H7 (cell line): Measurements from ENCODE around the gene C19orf25. TPM values are rescaled to one million over a fixed set of nuclear protein-coding genes. Genes with fewer than 3 reads are reported as not detected.

Experiments used
- DNase-seq: peaks from one replicate; pipeline ENCODE4 v3.0.0; 2012
- H3K27me3 ChIP-seq: 2 replicates; pipeline ENCODE4 v1.6.0; 2011; ENCODE audit warnings: mild to moderate bottlenecking, low read length; ENCODE audit not compliant: control insufficient read depth, insufficient read depth
- H3K36me3 ChIP-seq: replicated peaks from 2 replicates; pipeline ENCODE4 v1.5.1; 2011; ENCODE audit warnings: low read length; ENCODE audit not compliant: control insufficient read depth, insufficient read depth
- H3K4me3 ChIP-seq: 2 replicates; pipeline ENCODE4 v1.5.1; 2011; ENCODE audit warnings: low read depth, mild to moderate bottlenecking, control low read depth, low read length, moderate library complexity; ENCODE audit not compliant: insufficient read depth
- total RNA-seq: library from RNA; depleted of rRNA; stranded (reverse); fragments of >200 nt; shearing (Covaris generic); gene quantifications from 2 replicates; pipeline ENCODE4 v1.2.3, GENCODE V29; 2014

Gene C19orf25
- total RNA-seq, 1 experiment from 2014 or later: 75.3 TPM

DNA sequence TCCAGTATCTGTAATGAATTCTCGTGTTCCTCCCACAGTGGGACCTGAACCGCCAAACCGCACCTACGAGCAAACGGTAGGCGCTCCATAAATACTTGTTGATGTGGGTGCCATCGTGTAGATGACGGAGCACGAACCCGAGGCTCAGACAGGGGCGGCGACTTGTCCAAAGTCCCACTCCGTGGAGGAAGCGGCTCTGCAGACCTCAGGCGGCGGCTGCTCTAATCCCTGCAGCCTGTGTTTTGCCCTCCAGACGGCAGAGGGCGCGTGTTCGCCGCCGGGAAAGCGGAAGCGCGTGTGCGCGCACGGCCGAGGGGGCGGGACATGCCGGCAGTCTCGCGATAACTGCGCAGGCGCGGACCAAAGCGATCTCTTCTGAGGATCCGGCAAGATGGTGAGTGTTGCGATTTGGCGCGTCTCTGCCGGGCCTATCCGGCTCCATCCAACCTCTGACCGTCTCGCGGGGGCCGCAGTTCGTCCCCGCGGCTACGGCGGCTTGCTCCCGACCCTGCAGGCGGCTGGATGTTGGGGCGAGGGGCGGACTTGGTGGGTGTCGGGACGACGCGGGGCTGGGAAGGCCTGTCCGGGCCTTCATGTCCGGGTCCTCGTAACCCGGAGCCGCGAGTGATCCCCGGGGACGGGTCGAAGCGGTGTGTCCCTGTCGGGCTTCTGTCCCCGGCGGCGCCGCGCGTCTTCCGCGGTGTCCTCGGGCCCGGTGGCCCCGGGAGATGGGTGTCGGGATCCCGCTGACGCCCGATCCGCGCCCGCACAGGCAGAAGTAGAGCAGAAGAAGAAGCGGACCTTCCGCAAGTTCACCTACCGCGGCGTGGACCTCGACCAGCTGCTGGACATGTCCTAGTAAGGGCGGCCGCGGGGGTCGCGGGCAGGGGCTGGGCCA, 40.7 kb downstream of the C19orf25 start, which contains the start of gene RPS15:
RPS15 (plus strand) TSS at position 362 of the 898 bp plus-strand sequence; CDS start at position 392, 30 bp downstream.
- peaks cover 21% of the 10 kb centered on the region for H3K36me3 ChIP-seq
- no peaks in the 10 kb centered on the region; the same call in 1 of the 2 replicates for H3K27me3 ChIP-seq
- DNase-seq: peak; percentile 98
- H3K4me3 ChIP-seq: peak within 1 kb of the TSS; percentile 99

DNA sequence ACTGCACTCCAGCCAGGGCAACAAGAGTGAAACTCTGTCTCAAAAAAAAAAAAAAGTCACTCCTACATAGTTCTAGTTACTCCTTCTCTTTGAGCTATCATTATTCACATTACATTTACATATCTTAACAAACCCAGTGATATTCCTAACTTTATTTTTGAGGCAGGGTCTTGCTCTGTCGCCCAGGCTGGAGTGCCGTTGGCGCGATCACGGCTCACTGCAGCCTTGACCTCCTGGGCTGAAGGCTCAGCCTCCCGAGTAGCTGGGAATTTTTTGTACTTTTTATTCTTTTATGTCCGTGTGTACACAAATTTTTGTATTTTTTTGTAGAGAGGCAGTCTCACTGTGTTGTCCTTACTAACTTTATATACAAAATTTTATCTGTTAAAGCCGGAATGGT, 41.4 kb downstream of the C19orf25 start:
- Histone ChIP-seq H3K36me3 (peaks cover 28% of the 10 kb centered on the region), H3K4me3 (no peak overlapping the region), H3K27me3 (no peaks in the 10 kb centered on the region; the same call in 1 of the 2 replicates)
- no peak for DNase-seq

DNA sequence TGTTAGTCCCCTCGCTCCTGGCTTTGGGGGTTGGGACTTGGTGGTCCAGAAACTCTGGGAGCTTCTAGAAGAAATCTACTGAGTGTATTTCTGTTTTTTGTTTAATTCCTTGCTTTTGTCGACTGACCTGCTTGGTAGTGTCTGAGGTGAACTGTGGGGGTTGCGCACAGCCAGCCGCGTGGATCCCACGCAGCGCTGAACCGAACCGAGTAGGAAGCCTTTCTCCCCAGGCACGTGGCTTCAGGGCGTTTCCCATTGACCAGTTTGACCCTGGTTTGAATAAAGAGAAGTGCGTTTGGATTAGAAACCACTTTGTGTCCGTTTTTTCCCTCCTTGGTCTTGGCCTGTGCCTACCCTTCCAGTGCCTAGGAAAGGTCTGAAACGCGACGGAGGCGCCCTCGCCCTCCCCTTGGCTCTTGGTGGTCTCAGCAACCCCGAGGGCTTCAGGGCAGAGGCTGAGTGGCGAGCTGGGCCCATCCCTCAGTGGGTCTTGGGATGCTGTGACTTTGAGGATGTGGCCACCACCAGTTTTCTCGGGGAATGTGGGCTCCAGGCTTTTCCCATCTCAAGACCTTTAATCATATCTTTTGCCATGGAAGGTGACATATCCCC, 43.5 kb downstream of the C19orf25 start:
- H3K4me3 ChIP-seq: no peak overlapping the region
- no peaks in the 10 kb centered on the region; the same call in 1 of the 2 replicates for H3K27me3 ChIP-seq
- peaks cover 29% of the 10 kb centered on the region for H3K36me3 ChIP-seq
- DNase-seq: no peak

DNA sequence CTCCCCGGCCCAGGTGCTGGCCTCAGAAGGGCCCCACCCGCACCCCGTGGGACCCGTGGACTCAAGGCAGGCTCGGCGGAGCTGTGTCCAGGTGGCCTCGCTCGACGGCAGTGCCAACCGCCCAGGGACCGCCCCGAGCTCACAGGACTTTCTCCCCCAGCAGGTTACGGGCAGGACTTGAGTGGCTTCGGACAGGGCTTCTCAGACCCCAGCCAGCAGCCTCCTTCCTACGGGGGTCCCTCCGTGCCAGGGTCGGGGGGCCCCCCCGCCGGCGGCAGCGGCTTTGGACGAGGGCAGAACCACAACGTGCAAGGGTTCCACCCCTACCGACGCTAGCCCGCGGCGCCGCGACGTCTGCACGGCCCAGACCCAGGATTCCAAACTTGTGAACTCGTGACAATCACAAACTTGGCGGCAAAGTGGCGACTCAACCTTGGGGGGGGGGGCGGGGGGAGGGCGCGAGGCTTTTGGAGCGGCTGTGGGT, 44.4 kb downstream of the C19orf25 start:
- no peak overlapping the region for H3K4me3 ChIP-seq
- H3K27me3 ChIP-seq: no peaks in the 10 kb centered on the region; the same call in 1 of the 2 replicates
- DNase-seq: peak; percentile 62
- H3K36me3 ChIP-seq: peaks cover 23% of the 10 kb centered on the region

DNA sequence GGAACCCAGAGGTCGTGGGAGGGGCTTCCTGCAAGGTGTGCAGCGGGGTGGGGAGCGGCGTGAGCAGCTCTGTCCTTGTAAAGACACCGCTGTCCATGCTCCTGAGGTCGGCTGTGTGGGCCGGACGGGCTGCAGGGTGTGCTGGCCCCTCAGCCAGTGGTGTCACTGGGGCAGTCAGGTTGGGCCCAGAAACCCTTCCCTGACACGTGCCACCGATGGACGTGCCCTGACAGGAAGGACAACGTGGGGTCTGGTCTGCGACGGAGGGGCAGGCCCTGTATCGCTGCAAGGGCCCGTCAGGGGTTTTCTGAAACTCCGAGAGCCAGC, 45.0 kb downstream of the C19orf25 start:
- DNase-seq: no peak
- H3K4me3 ChIP-seq: no peak overlapping the region
- no peaks in the 10 kb centered on the region; the same call in 1 of the 2 replicates for H3K27me3 ChIP-seq
- peaks cover 26% of the 10 kb centered on the region for H3K36me3 ChIP-seq

DNA sequence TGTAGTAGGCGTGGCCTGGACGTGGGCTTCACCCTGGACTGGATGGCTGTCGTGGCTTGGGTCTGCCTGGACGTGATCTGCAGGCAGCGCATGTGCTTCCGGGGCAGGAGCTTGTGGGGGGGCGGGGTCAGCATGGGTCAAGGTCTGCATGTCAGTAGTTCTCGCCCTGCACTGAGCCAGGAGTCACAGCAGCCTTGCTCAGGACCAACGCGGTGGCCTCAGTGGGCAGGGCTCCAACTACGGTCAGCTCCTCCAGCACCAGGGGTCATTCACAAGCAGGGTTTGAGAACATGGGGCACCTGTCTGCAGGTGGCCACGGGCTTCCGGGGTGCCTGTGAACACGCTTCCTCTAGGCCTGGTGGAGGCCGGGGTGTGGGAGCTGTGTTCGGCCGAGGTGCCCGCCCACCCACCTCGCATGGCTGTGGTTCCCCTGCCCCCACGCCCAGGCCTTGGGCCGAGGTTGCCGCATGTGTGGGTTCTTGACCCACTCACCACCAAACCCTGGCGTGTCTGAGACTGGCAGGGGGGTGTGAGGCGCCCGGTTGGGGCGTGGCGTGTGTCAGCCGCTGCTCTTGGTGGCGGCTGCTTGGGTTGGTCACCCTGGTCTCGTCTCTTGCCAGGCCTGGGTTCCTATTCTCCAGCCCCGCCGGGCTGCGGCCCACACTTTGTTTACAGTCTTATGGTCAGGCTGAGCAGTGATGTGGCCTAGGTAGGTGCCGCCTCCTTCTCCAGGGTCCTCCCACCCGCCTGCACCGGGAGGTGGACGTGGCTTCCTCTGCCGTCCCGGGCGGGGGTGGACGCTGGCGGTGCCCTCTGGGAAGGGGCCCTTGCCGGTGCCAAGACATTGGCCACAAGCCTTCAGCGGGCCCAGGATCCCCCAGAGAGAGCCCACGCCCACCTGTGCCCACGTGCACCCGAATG, 45.6 kb downstream of the C19orf25 start:
- Histone ChIP-seq H3K36me3 (peaks cover 26% of the 10 kb centered on the region), H3K4me3 (no peak overlapping the region), H3K27me3 (no peaks in the 10 kb centered on the region; the same call in 1 of the 2 replicates)
- DNase-seq: peak; percentile 63

DNA sequence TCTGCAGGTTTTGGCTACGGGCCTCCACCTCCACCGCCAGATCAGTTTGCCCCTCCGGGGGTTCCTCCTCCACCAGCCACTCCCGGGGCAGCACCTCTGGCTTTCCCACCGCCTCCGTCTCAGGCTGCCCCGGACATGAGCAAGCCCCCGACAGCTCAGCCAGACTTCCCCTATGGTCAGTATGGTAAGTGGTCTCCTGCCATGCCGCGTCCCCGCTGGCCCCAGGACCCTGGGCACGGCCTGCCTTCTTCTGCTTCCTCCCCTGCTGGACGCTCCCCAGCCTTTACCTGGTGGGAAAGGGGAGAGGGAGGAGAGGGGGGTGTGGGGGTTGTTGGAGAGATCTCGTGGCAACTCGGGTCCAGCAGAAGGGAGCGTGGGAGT, 46.5 kb downstream of the C19orf25 start:
- Histone ChIP-seq H3K4me3 (no peak overlapping the region), H3K36me3 (peaks cover 26% of the 10 kb centered on the region), H3K27me3 (no peaks in the 10 kb centered on the region)
- peak; percentile 60 for DNase-seq

DNA sequence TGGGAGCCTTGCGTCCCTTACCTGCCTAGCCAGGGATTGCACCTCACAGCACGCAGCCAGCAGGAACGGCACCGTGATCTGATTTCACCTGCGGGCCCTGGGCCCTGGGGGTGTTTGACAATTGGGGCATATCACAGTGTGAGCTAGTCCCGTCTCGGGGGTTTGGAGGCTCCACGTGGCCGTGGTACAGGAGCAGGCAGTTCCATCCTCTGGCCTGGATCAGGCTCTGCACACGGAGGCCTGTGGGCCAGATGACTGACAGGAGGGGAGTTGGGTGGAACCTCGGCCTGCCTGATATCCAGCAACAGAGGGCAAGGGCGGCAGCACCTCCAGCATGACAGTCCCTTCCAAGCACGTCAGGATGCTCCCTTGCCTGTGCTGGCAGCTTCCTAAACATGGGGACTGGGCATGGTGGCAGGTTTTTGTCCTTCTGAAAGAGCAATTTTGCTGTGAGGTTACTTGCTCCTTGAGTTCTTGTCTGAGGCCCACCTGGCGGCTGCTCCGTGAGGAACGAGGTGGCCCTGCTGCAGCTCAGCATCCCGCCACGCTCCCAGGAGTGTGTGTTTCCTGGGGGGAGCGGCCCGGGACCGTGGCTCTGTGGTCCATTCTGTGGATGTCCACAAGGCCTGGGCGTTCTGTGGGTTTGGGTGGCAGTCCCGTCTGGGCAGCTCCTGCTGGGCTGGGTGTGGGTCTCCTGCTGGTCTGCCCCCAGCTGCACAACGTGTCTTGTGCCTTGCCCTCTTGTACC, 47.1 kb downstream of the C19orf25 start:
- no peaks in the 10 kb centered on the region for H3K27me3 ChIP-seq
- peaks cover 27% of the 10 kb centered on the region for H3K36me3 ChIP-seq

DNA sequence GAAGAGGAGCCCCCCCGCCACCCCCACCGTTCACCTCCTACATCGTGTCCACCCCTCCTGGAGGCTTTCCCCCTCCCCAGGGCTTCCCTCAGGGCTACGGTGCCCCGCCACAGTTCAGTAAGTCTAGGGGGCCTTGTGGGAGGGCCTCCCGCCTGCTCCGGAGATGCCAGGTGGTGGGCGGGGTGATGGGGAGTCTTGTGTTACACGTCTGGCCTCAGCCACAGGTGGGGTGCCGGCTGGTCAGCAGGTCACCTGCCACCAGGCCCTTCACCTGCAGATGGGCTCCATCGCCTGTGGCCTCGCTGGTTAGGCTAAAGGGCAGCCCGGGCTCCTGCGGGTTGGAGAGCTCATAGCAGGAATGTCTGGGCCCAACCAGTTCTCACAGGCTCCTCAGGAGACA, 48.8 kb downstream of the C19orf25 start:
- no peak overlapping the region for H3K4me3 ChIP-seq
- H3K36me3 ChIP-seq: peaks cover 31% of the 10 kb centered on the region
- H3K27me3 ChIP-seq: no peaks in the 10 kb centered on the region
- peak; percentile 67 for DNase-seq

More for the DNA sequence above, 47.1 kb downstream of the C19orf25 start:
- DNase-seq: no peak
- no peak overlapping the region for H3K4me3 ChIP-seq

DNA sequence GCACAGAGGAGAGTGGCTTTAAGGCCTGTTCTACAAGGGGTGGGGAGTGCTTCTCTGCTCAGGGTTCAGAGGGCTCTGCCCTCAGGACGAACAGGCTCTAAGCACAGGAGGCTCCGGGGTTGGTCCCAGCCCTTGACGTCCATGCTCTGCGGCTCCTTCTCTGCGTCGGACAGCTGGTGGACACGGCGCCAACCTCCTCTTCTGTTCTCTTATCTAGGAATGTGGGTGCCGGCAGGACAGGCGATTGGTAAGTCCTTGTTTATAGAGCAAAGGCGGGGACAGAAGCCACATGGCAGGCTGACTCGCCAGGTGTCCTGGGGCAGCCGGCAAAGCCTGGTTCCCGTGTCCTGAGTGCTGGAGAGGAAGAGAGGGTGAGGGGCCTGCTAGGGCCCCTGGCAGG, 49.3 kb downstream of the C19orf25 start:
- DNase-seq: no peak
- Histone ChIP-seq H3K36me3 (peaks cover 36% of the 10 kb centered on the region), H3K27me3 (no peaks in the 10 kb centered on the region), H3K4me3 (no peak overlapping the region)

DNA sequence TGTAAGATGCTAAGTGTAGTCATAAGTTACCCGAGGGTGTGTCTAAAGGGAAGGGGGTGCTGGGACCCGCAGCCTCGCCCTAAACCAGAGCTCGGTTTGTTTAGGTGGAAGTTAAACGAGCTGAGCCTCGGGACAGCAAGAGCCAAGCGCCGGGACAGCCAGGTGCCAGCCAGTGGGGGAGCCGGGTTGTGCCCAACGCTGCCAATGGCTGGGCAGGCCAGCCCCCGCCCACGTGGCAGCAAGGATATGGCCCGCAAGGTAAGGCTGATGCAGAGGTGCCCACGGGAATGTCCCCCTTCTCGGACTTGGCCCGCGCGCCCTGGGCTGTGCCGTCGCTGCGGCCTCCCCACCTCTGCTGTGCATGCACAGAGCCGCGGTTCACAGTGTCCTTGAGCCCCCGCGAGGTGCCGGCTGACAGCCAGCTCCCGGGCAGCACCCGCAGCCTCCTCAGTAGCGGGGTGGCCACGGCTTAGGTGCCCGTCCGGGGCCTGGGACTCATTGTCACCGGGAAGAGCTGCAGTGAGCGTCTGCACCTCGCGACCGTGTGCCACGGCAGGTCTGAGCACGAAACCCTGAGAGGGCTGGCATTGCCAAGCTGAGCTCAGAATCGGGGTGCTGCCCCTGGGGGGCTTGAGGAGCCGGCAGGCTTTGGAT, 50.1 kb downstream of the C19orf25 start:
- H3K4me3 ChIP-seq: no peak overlapping the region
- H3K27me3 ChIP-seq: no peaks in the 10 kb centered on the region
- H3K36me3 ChIP-seq: peaks cover 34% of the 10 kb centered on the region
- no peak for DNase-seq

DNA sequence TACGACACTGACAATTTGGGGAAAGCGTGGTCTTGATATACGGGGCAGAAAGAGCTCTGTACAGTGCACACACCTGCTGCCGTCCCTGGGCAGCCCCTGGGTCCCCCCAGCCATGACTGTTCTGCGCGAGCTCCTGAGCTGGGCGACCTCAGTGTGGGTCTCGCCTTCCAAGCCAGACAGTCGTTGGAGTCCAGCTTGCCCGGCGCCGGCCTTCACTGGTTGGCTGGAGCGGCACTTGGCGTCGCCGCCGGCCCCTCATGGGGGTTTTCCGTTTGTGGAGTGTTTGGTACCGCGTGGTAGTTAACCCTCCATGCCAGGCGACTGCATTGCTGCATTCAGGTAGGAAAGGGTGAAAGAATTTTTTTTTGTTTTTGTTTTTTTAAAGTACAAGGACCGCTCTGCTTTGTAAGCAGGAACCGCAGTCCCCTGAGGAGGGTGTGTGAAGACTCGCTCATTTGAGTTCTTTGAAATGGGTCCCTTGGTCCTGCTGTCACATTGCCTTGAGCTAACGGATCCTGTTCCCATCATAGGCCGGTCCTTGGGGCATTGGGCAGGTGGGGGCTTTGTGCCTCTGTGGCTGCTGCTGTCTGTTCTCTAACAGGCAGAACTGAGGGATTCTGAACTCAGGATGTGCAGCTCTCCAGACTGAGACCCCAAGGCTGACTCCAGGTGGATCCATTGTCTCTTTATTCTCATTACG, 51.6 kb downstream of the C19orf25 start:
- no peak overlapping the region for H3K4me3 ChIP-seq

DNA sequence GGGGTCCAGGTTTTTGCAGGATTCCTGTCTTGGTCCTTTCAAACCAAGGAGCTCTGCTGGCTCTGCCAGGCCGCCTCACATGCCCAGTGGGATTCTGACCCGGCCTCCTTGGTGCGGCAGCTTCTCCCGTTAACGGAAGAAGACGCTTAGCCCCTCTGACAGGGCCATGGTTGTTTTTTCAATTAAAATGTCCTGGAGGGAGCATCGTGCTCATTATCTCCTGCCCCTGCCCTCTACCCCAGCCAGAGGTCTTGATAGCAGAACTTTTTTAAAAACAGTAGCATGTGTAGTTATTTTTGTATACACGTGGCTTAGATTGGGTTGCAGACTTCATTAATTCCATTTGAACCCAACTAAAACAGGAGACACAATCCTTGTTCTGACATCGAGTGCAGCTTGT, 52.3 kb downstream of the C19orf25 start:
- peaks cover 31% of the 10 kb centered on the region for H3K36me3 ChIP-seq
- no peaks in the 10 kb centered on the region for H3K27me3 ChIP-seq
- H3K4me3 ChIP-seq: no peak overlapping the region
- DNase-seq: no peak

More for the DNA sequence above, 51.6 kb downstream of the C19orf25 start:
- peaks cover 36% of the 10 kb centered on the region for H3K36me3 ChIP-seq
- DNase-seq: no peak
- H3K27me3 ChIP-seq: no peaks in the 10 kb centered on the region
